Endothelial cell of hepatic sinusoid (primary cell): ENCODE results near the gene MCC.

ENCODE experiments used
- in situ Hi-C: cut with HindIII; loops from 2 replicates; pipeline ENCODE4 v1.10.0; 2017; ENCODE audit warnings: low sequenced_read_pairs

Gene MCC

GRCh38 chr5:113063927-113064326 is 424.3 kb downstream of the MCC start:
- in situ Hi-C loops: no loop called here

GRCh38 chr5:113062869-113063508 is 425.3 kb downstream of the MCC start:
- in situ Hi-C loops: no loop called here

- in situ Hi-C loops: no loop called here
These were observed 426.1 kb downstream of the MCC start for GRCh38 chr5:113061846-113062780.

GRCh38 chr5:113060408-113061025 is 427.7 kb downstream of the MCC start:
- in situ Hi-C loops: no loop called here

- in situ Hi-C loops: no loop called here
These were observed 428.8 kb downstream of the MCC start for GRCh38 chr5:113059232-113060040.

- in situ Hi-C loops: no loop called here
These were observed 429.5 kb downstream of the MCC start for GRCh38 chr5:113058706-113059226.

- in situ Hi-C loops: no loop called here
These were observed 430.0 kb downstream of the MCC start for GRCh38 chr5:113058269-113058668.

- in situ Hi-C loops: no loop called here
These were observed 430.7 kb downstream of the MCC start for GRCh38 chr5:113057557-113057984.

GRCh38 chr5:113056988-113057387 is 431.3 kb downstream of the MCC start:
- in situ Hi-C loops: no loop called here

GRCh38 chr5:113054899-113055298 is 433.4 kb downstream of the MCC start:
- in situ Hi-C loops: no loop called here

GRCh38 chr5:113053511-113053995 is 434.7 kb downstream of the MCC start:
- in situ Hi-C loops: no loop called here

- in situ Hi-C loops: no loop called here
These were observed 436.0 kb downstream of the MCC start for GRCh38 chr5:113052041-113052795.

GRCh38 chr5:113050721-113051382 is 437.4 kb downstream of the MCC start:
- in situ Hi-C loops: no loop called here

GRCh38 chr5:113048931-113049330 is 439.3 kb downstream of the MCC start:
- in situ Hi-C loops: no loop called here

- in situ Hi-C loops: no loop called here
These were observed 440.3 kb downstream of the MCC start for GRCh38 chr5:113047733-113048652.

- in situ Hi-C loops: no loop called here
These were observed 441.0 kb downstream of the MCC start for GRCh38 chr5:113047234-113047633.

GRCh38 chr5:113044776-113045465 is 443.3 kb downstream of the MCC start:
- in situ Hi-C loops: no loop called here
